GM19468 (cell line): ENCODE measurements around the gene MCU.
"Not testable (repeated sequence)": the region's sequence is repeated elsewhere in the genome, so short reads cannot be mapped to it uniquely, and the experiment has no call there.

ENCODE experiments used
- ATAC-seq: cut with Tn5 transposase; IDR thresholded peaks from one replicate; pipeline ENCODE4 v1.9.1; 2021; ENCODE audit warnings: mild to moderate bottlenecking, moderate library complexity, moderate number of reproducible peaks; ENCODE audit not compliant: unreplicated experiment; ENCODE audit errors: extremely low read depth

MCU gene

GRCh38 chr10:72691863-72692743, at the start of gene MCU:
Gene MCU (plus strand): TSS chr10:72692143. CDS start chr10:72692152, 9 bp downstream.
- peak; percentile 85 for ATAC-seq

GRCh38 chr10:72642318-72642717, 49.6 kb upstream of the MCU start:
- ATAC-seq = no peak

DNA sequence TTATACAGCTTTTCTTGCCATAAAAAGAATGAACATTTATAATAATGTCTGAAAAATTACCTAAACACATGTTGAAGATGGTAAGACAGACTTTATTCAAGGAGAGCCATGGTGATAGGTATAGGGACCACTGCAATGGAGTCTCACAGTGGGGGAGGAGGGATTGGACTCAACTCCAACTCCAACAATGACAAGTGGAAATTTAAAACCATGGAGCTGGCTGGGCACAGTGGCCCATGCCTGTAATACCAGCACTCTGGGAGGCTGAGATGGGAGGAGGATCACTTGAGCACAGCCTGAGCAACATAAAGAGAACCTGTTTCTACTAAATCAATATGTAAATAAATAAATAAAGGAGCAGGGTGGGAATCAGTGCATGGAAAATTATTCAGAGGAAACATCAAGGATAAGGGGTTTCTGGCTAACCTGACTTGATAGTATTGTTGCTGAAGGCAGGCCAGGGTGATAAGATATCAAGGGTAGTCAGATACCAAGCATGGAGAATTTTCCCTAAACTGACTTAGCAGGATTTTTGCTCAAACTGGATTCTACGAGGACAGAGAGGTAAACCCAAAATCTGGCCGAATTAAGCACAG, 46.6 kb upstream of the MCU start:
- no peak for ATAC-seq

DNA sequence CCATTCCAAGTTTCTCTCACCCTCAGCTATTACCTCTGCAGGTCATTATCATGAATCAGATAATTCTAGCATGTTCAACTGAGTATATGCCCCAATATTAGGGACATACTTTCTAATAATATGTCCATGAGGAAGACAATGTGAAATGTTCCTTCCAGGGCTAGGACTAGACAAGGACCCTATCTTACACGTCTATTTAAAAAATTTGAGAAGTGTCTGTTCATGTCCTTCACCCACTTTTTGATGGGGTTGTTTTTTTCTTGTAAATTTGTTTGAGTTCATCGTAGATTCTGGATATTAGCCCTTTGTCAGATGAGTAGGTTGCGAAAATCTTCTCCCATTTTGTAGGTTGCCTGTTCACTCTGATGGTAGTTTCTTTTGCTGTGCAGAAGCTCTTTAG, 45.0 kb upstream of the MCU start:
- not testable (repeated sequence) for ATAC-seq

GRCh38 chr10:72648301-72648700, 43.6 kb upstream of the MCU start:
- no peak for ATAC-seq

GRCh38 chr10:72649291-72649690, 42.7 kb upstream of the MCU start:
- ATAC-seq = no peak

- ATAC-seq = no peak
These were observed 38.4 kb upstream of the MCU start for GRCh38 chr10:72653383-72654096.

DNA sequence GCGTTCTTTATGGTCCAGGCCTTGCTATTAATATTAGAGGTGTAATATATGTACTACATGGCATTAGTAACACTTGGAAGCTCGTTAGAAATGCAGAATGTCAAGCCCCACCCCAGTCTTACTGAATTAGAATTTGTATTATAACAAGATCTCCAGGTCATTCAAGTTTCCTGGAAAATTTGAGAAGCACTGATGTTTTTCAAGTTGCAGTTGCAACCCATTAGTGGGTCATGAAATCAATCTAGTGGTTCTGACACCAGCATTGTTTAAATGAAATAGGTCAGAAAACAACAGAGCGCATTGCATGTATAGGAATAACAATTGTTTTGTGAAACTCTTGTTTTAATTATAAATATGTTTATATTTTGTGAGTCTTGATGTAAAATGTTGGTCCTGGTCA, 37.2 kb upstream of the MCU start:
- ATAC-seq = no peak

DNA sequence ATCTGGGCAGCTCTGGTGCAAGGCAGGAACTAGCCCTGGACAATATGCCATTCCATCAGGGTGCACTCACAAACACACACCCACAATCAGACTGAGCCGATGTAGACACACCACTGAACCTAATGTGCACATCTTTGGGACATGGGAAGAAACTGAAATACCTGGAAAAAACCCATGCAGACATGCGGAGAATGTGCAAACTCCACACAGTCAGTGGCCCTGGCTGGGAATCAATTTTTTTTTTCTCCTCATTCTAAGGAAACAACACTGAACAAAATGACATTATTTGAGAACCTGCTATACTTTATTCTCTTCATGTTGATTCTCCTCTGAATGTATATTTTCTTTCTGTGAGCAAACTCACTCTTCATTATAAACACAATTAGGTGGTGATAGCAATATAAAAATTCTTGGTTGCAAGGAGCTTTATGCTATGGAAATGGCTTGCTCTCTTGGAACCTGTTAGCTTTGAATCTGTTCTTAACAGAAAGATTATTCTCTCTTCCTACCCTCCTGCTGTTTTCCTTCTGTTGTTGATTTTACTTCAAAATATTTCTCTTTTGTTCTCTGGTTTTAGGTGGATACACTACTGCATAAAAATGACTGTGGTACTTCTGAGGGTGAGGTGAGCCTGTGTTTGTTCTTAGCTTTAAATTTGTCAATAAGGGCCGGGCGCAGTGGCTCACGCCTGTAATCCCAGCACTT, 33.1 kb upstream of the MCU start:
- ATAC-seq = no peak

DNA sequence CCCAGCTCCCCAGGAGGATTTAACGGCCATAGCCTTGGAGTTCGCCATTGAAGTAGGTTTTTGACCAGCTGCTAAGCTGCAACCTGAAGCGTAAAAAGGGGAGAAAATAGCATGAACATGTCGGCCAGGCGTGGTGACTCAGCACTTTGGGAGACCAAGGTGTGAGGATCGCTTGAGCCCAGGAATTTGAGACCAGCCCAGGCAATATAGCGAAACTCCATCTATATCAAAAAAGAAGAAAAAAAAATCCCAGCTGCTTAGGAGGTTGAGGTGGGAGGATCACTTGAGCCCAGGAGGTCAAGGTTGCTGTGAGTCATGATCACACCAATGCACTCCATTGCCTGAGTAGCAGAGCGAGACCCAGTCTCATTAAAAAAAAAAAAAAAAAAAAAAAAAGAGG, 32.2 kb upstream of the MCU start:
- no peak for ATAC-seq

DNA sequence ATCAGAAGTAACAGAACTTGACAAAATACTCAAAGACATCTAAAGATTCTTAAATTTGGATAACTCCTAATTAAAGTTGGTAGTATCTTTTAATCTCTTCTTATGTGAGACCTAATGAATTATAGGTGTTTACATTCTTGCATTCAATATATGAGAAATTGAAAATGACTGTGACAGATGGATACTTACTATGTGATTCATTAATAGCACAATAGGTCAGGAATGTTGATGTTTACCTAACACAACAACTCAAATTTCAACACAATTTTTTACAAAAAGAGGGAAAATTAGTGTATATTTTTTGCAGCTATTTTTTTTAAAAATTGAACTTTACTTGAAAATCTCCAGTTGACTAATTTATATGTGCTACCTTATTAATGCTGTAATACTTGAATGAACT, 31.7 kb upstream of the MCU start:
- no peak for ATAC-seq

DNA sequence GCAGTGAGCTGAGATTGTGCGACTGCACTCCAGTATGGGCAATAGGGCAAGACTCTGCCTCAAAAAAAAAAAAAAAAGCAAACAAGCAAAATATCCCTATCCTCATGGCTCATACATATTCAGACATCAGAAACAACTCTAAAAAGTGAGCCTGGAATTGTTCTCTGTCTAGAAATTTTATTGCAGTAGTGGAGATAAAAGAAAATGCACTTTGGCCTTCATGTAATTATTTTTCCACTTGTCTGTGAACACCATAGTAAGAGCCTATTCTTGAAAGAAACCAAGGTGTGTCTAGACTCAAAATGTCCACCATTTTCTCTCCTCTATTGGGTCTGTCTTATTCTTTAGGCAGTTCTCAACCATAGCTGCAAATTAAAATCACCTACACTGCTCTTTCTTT, 30.5 kb upstream of the MCU start:
- no peak for ATAC-seq

DNA sequence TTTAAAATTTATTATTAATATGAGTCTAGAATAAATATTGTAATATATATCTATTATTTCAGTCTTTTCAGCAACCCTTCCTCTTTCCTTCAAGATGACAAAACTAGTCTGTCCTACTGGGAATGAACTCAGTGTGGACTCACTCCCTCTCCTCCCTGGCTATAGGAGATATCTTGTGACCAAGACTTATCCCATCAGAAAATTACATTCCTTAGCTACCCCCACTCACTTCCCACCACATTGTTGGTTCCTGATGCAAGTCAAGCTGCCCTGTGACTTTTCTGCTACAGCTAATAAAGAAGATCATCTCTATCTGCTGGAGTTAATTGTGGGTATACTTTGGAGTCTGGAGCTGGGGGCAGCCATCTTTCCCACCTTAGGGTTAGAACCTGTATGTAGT, 28.0 kb upstream of the MCU start:
- no peak for ATAC-seq

GRCh38 chr10:72665925-72666324, 26.0 kb upstream of the MCU start:
- no peak for ATAC-seq

GRCh38 chr10:72667207-72667864, 24.6 kb upstream of the MCU start:
- ATAC-seq = no peak

- ATAC-seq = no peak
These were observed 18.7 kb upstream of the MCU start for GRCh38 chr10:72673280-72673679.

- not testable (repeated sequence) for ATAC-seq
These were observed 17.8 kb upstream of the MCU start for GRCh38 chr10:72674174-72674573.

DNA sequence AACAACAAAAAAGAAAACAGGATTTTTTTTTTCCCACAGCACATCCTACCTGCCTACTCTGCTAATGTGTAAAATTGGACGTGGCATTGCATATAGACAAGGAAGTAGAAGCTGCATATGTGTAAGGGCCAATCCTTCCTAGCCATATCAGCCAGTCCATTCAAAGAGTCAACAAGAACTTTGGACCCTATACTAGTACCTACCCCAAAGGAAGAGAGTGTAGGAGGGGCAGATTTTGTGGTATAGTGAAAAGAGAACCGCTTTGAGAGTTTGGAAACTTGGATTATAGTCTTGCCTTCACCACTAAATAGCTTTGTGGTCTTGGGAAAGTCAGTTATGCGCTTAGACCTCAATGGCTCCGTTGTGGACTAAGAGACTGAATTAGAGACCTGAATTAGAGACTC, 12.1 kb upstream of the MCU start:
- ATAC-seq = no peak

GRCh38 chr10:72682638-72683037, 9.3 kb upstream of the MCU start:
- no peak for ATAC-seq
